GM03348 (cell line): ENCODE measurements around the gene WARS2.
A peak's percentile ranks its signal among the peaks of the same experiment; 100 is the strongest.
"Not testable (repeated sequence)": the region's sequence is repeated elsewhere in the genome, so short reads cannot be mapped to it uniquely, and the experiment has no call there.

Source experiments
- DNase-seq: peaks from one replicate; pipeline ENCODE4 v3.0.0; 2012; ENCODE audit warnings: low spot score

The WARS2 gene

DNA sequence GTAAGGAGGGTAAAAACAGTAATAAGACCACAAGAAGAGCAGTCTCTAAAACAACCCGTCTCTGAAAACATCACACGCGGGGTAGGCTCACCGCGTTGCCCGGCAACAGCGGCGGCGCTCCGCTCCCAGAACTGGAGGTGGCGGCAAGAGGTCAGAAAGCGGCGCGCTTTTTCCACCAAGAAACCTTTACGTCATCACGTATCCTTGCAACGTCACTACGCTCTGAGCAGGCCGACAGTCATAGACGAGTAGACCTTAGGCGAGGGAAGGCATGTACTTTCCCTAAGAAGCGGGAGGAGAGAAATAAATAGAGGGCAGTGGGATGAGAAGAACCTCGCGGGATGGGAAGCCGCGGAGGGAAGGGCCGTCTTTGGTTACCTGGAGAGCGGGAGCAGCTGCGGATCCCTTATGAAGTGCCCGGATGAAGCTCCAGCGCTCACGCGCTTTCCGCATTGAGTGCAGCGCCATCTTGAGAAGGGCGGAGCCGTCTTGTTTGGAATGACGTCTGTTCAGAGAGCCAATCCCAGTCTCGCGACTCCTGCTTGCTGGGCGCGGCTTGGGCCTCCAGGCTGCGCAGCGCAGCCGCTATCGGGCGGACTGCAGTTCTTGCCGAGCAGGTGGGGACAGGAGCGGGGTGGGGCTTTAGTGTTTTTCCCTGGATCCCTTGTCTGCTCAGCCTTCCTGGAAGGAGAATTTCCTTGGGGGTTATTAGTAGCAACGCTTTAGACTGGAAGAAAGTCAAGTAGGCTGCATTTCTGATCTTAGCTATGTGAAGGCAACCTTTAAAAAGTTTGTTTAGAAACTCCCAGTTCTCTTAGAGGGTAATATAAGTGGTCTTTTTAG, at the start of gene WARS2:
WARS2 (minus strand) TSS at position 477 of the 843 bp plus-strand sequence; CDS start at position 468, 9 bp downstream.
- DNase-seq, result peak; percentile 95

DNA sequence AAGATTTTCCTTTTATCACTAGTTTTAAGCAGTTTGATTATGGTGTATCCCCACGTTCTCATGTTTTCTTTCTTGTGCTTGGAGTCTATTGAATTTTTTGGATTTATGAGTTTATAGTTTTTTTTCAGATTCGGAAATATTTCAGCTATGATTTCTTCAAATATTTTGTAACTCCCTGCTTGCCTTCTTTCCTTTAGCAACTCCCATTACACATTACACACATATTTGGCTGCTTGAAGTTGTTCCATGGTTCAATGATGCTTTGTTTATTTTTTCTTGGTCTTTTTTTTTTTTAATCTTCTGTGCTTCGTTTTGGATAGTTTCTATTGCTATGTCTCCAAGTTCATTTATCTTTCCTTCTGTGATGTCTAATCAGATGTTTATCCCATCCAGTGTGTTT, 48.5 kb upstream of the WARS2 start:
- DNase-seq, result peak; percentile 44

DNA sequence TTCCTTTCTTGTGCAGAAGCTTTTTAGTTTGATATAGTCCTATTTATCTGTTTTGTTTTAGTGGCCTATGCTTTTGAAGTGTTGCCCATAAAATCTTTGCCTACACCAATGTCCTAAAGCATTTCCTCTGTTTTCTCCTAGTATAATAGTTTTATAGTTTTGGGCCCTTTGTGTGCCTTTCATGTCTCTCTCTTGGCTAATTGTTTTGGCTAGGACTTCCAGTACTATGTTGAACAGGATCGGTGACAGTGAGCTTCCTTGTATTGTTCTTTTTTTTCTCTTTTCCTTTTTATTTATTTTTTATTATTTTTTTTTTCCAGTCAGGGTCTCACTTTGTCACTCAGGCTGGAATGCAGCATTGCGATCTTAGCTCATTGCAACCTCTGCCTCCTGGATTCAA, 47.0 kb upstream of the WARS2 start:
- no peak for DNase-seq

DNA sequence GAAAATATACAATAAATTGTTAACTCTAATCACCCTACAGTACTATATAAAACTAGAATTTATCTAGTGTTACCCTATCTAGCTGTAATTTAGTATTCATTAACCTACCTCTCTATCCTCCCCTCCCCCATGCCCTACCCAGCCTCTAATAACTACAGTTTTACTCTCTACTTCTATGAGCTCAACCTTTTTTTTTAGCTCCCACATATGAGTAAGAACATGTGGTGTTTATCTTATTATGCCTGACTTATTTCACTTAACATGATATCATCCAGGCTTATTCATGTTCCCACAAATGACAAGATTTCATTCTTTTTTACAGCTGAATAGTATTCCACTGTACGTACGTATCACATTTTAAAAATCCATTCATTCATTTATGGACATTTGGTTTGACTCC, 46.0 kb upstream of the WARS2 start:
- DNase-seq, result no peak

DNA sequence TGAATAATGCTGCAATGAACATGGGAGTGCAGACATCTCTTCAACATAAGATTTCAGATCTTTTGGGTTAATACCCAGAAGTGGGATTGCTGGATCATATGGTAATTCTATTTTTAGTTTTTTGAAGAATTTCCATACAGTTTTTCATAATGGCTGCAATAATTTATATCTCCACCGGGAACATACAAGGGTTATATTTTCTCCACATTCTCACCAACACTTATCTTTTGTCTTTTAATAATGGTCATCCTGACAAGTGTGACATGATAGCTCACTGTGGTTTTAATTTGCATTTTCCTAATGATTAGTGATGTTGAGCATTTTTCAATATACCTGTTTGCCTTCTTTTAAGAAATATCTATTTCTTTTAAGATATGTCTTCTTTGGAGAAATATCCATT, 44.5 kb upstream of the WARS2 start:
- no peak for DNase-seq

DNA sequence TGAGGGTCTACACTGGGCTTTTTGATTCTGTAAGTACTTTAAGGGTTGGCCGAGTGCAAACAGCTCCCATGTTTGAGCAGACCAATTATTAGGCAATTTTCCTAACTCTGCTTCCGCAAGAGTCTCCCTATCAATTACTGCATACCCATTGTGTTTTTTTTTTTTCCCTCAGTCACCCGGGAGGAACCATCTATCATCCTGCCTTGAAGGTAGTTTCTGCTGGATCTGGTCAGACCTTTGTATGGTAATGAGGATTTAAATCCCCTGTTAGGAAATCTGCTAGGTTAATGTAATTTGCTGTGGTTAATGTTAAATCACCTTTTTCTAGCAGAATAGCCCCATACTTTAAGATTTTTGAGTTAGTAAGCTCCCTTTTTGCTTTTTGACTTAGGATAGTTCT, 40.8 kb upstream of the WARS2 start:
- no peak for DNase-seq

DNA sequence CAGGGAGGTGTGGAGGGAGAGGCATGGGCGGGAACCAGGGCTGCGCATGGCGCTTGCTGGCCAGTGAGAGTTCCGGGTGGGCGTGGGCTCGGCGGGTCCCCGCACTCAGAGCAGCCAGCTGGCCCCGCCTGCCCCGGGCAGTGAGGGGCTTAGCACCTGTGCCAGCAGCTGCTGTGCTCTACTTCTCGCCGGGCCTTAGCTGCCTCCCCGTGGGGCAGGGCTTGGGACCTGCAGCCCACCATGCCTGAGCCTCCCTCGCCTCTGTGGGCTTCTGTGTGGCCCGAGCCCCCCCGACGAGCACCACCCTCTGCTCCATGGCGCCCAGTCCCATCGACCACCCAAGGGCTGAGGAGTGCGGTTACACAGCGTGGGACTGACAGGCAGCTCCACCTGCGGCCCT, 38.6 kb upstream of the WARS2 start:
- no peak for DNase-seq

DNA sequence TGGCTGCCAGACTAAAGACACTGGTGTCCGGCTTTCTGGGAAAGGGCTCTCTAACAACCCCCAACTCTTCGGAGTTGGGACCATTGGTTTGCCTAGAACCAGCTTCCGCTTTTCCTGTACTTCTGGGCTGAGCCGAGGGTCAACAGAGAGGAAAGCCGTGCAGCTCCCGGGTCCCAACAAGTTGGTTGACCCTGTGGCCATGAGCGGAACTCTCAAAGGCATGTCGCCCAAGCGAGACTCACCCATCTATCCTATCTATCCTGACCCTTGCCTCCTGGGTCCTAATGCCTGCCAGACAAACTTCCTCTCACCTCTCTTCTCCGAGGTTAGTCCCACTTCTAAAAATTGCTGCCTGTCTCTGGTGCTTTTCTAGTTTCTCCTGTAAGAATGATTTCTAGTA, 32.5 kb upstream of the WARS2 start:
- not testable (repeated sequence) for DNase-seq

DNA sequence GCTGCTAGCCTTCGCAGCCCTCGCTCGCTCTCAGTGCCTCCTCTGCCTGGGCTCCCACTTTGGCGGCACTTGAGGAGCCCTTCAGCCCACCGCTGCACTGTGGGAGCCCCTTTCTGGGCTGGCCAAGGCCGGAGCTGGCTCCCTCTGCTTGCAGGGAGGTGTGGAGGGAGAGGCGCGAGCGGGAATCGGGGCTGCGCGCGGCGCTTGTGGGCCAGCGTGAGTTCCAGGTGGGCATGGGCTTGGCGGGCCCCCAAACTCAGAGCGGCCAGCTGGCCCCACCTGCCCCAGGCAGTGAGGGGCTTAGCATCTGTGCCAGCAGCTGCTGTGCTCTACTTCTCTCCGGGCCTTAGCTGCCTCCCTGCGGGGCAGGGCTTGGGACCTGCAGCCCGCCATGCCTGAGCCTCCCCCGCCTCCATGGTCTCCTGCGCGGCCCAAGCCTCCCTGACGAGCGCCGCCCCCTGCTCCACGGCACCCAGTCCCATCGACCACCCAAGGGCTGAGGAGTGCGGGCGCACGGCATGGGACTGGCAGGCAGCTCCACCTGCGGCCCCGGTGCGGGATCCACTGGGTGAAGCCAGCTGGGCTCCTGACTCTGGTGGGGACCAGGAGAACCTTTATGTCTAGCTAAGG, 31.0 kb upstream of the WARS2 start:
- not testable (repeated sequence) for DNase-seq

DNA sequence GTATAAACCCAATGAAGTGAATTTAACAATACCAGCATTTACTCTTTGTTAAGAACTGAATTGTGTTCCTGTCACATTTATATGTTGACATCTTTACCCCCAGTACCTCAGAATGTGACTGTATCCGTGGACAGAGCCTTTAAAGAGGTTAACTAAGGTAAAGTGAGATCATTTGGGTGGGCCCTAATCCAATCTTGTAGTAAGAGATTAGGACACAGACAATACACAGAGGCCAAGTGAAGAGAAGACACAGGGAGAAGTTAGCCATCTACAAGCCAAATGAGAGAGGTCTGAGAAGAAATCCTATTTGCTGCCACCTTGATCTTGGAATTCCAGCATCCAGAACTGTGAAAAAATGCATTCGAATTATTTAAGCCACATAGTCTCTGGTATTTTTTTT, 22.9 kb upstream of the WARS2 start:
- DNase-seq, result no peak

DNA sequence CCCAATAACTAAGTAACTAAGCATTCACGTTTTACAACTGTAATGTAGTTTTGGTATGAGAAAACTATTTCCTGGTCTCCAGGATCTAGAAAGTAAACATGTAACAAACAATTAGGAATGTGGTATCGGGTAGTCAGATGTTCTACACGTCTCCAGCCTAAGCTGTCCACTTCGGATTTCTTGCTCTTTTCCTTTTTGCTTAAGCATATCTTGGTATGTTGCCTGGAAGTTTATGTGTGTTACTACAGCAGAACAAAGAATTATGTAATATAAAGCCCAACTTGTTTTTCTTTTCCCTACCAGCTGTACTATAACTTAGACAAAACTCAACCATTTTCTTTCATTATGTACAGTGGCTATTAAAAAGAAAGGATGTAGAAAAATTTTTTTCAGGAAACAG, 20.4 kb upstream of the WARS2 start:
- peak; percentile 75 for DNase-seq

DNA sequence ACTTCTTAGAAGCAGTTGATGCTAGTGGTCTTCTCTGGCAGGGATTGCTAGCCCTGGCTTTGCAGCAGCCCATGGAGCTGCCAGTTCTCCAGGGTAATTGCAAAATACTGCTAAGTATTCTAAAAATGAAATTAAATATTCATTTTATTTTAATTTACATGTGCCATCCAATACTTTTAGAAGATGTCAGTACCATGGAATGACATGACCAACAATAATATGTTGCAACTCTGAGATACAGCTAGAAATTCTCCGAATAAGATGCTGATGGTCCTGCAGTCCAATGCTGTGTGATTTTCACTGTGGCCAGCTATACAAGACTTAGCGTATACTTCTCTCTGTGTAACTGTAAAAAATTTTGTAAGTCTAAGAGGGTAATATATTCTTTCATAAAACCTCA, 20.0 kb upstream of the WARS2 start:
- DNase-seq, result peak; percentile 32

DNA sequence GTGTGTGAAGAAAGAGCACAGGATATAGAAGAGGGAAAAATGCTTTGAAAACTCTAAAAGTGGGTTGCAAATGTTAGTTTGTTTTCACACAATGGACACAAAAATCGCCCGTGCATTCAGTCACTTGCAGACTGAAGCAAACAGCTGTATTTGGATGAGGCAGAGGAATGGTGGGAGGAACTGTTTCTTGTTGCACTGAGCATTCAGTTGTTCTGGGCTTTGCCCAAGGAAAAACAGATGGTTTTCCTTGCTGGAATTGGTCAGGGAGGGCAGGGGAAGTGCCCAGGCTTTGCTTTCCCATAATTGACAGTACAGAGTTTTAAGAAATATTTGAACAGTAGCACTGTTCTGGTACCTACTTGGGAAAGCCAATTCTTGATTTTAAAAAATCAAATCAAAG, 19.5 kb upstream of the WARS2 start:
- peak; percentile 44 for DNase-seq

DNA sequence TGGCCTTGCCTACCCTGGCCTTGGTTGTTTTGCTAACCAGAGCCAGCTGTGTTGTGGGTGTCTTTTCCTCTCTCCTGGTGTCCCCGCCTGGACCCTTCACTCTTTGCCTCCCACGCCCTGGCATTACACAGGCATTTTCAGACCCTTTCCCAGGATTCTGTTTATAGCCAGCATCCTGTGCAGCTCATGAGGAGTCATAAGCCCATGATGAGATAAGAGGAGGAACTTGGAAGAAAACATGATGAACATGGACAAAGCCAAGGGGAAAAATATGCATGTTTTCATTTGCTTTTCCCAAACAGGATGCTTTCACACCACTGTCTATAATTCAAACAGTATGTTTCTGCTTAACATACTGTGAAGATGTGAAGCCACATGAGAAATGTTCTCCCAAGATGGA, 18.7 kb upstream of the WARS2 start:
- peak; percentile 69 for DNase-seq

DNA sequence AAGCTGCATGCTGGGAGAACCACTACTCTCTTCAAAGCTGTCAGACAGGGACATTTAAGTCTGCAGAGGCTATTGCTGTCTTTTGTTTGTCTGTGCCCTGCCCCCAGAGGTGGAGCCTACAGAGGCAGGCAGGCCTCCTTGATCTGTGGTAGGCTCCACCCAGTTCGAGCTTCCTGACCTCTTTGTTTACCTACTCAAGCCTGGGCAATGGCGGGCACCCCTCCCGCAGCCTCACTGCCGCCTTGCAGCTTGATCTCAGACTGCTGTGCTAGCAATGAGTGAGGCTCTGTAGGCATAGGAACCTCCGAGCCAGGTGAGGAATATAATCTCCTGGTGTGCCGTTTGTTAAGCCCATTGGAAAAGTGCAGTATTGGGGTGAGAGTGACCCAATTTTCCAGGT, 16.3 kb upstream of the WARS2 start:
- DNase-seq, result not testable (repeated sequence)

DNA sequence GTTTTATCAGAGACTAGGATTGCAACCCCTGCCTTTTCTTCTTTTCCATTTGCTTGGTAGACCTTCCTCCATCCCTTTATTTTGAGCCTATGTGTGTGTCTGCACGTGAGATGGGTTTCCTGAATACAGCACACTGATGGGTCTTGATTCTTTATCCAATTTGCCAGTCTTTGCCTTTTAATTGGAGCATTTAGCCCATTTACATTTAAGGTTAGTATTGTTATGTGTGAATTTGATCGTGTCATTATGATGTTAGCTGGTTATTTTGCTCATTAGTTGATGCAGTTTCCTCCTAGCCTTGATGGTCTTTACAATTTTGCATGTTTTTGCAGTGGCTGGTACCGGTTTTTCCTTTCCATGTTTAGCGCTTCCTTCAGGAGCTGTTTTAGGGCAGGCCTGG, 14.6 kb upstream of the WARS2 start:
- not testable (repeated sequence) for DNase-seq

DNA sequence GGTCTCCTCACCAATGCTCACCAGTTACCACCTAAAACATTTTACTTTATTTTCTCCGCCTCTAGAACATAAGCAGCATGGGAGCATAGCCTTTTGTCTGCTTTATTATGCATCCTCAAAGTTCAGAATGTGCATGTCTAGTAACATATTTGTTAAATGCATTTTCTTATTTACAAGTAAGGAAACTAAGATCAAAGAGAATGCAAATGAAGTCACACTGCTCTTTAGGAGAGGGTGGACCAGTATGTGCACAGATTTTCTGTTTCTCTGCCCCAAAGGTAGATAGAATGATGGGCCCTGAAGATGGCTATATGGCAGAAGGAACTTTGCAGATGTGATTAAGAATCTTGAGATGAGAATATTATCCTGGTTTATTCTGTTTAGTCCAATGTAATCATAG, 9.7 kb upstream of the WARS2 start:
- DNase-seq, result no peak

DNA sequence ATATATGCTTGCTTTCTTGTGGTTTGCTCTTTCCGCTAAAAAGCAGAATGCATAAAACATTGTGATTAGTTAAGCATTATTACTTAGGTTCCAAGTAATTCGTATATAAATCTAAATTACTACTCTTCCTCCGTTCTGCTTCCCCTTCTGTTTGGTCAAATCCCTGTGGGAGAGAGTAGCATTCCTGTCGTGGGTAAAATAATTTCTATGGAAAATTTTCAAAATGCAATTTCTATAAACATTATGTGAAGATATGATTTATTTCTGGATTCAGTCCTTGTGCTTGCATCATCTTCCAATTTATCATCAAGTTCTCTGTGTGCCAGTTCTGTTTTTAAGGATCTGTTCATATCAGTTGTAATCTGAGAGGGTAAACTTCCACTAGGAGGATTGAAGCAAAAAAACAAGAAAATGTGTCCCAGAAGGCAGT, 7.2 kb upstream of the WARS2 start:
- peak; percentile 38 for DNase-seq

DNA sequence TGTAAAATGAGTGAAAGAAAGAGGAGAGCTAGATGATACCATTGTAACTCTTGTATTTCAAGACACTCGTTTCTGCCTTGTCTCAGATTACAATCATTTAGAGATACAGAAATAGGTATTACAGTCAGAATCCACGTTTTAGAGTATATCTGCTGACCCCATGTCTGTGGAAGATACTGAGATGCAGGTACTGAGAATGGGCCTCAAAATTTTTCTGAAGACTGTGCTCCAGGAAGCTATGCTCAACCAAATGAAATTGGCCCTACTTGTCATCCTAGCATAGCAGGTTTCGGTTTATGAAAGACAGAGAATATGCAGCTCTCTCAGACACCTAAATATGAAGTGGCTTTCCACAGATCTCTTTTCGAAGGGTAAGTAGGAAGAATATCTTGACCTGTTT, 6.0 kb upstream of the WARS2 start:
- DNase-seq, result no peak

DNA sequence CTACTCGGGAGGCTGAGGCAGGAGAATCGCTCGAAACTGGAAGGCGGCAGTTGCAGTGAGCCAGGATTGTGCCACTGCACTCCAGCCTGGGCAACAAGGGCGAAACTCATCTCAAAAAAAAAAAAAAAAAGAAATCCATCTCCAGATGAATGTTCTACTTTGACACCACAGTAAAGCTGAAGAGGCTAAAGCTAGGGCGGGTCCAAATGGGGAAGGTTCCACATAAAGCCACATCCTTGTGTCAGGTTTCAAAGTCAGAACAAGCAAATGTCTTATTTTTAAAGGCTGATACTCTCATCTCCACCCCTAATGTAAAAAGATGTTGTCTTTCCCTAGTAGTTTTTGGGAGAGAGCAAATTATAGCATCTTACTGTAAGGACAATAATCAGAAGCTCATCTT, 4.4 kb upstream of the WARS2 start:
- DNase-seq, result no peak

DNA sequence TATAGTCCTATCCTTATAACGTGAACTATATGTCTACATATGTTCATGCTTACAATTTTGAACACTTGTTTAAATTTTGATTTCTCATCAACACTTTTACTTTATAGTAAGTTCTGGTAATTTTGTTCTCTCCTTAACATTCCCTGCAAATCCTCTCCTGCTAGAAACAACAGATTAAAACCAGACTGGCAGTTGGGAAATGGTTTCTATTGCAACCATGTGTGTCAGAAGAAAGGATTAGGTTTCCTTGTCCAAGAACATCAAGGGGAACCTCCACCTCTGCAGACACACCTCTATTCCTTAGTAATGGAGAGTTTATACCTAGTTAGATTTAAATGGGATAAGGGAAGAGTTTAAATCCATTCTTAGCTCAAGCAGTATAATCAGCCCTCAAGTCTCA, 3.3 kb upstream of the WARS2 start:
- DNase-seq, result no peak

DNA sequence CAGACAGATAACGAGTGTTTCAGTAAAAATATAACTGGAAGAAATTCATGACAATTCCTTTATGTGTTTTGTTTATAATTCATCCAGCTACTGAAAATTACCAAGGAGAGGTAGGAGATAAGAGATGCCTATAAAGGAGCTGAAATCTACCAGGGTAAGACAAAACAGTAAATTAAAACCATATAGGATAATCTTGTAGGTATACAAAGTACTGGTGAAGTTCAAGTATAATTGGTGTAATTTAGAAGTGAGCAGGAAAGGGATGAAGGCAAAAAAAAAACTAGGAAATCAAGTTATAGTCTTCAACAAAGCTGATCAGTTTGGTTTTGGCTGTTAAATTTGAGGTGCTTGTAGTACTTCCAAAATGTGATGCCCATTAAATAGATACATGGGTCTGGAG, 1.2 kb upstream of the WARS2 start:
- DNase-seq, result no peak

DNA sequence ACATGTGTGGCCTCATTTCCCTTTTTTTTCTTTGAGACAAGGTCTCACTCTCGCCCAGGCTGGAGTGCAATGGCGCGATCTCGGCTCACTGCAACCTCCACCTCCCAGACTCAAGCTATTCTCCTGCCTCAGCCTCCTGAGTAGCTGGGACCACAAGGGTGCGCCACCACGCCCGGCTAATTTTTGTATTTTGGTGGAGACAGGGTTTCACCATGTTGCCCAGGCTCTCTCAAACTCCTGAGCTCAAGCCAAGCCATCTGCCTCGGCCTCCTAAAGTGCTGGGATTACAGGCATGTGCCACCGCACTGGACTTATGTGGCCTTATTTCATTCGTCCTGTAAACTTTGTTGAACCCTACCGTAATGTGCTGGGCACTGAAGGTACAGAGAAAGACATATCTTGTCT, 569 bp upstream of the WARS2 start:
- no peak for DNase-seq

DNA sequence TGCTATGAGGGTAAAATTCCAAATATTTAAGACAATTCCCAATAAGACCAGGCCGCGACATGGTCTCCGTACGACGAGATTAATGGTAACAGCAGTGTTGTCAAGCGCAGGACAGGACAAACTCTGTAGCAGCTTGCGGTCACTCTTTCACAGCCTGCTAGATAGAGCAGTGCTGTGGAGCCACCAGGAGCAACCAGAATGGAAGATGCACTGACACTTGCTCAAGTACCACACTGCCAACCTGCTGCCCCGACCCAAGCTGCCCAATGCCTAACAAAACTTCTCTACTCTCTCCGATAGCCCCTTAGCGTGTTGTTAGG, 636 bp downstream of the WARS2 start:
- no peak for DNase-seq
